HG03565 (cell line): Measurements from ENCODE around the gene TNIP1.

Experiments
- ATAC-seq: cut with Tn5 transposase; IDR thresholded peaks from one replicate; pipeline ENCODE4 v1.9.1; 2021; ENCODE audit warnings: mild to moderate bottlenecking, moderate library complexity; ENCODE audit not compliant: unreplicated experiment

Gene TNIP1

DNA sequence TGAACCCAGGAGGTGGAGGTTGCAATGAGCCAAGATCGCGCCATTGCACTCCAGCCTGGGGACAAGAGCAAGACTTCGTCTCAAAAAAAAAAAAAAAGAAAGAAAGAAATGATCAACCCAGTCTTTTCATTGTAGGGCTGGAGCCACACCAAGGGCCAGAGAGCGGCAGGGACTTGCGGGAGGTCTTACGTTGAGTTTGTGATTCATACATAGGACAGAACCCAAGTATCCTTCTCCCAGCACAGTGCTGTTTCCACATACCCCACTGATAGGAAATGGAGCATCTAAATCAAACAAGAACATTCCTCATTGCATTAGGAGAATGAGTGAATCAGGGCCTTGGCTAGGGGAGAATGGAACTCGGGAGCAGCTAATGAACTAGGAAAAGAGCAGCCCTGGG lies 3.5 kb upstream of the TNIP1 start:
- ATAC-seq, result no peak

DNA sequence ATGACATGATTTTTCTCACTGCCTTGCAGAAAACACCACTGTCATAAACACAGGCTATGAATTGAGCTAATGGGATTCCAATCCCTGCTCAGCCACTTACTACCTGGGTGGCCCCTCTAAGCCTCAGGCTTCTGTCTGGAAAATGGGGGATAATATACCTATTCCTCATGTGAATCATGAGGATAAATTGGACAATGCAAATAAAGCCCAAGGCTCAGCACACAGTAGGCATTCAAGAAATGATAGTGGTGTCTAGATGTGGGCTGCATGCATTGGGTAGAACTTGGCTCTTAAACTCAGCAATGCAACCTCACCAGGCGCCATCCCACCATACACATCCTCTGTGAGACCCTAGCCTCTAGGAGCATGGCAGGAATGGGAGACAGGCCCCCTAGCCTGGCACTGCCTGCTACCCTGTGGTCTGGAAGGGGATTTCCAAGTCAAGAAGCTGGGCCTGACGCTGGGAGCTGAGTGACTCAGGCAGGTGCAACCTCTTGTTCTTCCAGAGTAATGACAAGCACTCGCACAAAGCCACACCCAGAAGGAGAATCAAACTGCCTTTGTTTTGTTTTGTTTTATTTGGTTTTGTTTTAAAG lies 2.3 kb upstream of the TNIP1 start:
- no peak for ATAC-seq

DNA sequence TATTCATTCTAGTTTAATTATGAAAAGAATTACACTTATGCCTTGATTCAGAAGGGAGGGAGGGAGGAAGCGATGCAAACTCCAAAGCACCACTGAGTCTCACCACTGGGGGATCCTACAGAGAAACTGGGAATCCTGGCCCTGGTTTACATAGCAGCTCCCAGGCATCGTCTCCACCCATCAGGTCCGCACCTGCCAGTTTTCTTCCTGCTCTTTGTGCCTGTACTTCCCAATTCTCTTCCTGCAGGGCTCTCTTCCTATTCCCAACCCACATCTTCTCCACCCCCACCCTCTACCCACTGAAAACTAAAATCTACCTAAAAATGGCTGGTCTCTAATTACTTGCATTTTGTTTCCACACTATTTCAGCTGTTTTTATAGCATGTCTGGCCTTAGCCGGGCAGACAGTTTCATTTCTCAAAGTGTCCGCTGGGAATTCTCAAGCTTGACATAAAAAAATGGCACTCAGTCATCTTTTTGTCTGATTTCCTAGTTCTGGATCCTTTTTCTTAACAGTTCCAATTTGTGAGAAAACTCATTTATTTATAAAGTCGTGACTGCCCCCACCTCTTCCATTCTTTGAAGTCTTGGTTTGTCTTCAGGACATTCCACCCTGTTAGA lies 1.6 kb upstream of the TNIP1 start:
- no peak for ATAC-seq

DNA sequence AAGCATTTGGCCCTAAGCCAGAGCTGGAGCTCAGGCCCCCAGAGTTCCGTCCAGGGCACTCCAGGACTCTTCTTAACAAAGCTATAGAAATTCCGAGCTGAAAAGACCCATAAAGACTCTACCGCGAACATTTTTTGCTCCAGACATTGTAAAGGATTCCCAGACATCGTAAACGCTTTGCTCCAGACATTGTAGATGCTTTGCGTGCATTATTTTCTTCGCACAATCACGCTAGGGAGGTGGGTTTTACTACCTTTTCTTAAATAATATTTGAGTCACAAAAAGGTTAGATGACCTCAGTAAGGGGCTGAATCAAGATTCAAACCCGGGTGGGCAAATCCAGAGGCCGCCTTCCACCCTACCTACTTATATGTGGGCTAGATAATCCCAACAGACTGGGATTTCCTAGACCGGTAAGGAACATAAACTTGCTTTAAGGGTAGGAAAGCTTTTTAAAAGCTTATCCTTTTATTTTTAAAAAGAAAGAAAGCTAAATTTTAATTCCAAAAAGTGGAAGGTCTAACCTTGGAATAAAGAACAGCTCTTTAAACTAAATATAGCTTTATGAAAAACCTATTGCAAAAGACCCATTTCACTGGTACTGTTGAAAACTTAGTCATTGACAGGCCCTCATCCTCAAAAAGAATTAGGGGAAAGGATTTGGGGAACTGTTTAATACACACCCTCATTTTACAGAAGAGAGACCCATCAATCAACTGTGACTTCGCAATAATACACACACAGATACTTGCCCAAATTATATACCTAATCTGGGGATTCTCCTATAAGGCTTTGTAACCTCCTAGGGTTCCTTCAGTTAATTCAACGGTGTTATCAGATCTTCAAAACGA lies 822 bp upstream of the TNIP1 start:
- no peak for ATAC-seq

DNA sequence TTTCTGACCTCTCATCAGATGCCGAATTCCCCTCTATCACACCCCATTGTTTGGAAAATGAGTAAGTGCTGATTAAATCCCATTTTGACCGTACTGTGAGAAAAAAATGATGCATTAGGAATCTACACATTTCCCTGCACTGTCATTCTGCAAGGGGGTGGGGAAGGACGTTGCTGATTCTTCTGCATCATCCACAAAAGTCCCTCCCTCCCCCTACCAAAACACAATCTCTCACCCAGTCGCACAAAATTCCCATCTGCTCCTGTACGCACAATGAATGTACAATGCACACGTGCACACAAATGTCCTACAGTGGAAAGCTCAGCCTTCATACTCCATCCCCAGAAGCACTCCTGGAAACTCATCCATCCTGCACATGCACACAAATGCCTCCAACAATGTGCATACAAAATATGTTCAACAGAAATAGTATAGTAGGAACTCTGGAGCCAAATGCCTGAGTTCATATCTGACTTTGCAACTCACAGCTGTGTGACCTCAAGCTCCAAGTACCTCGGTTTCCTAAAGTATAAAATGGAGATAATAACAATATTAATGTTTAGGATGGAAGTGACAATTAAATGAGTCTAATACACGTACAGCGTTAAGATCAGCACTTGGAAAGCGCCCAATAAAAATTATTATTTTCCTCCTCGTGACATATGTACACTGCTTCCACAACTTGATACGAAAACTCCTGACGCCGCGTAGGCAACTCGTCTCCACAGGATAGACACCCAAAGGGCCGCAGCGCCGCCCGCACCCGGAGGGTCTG lies 809 bp downstream of the TNIP1 start:
- no peak for ATAC-seq

DNA sequence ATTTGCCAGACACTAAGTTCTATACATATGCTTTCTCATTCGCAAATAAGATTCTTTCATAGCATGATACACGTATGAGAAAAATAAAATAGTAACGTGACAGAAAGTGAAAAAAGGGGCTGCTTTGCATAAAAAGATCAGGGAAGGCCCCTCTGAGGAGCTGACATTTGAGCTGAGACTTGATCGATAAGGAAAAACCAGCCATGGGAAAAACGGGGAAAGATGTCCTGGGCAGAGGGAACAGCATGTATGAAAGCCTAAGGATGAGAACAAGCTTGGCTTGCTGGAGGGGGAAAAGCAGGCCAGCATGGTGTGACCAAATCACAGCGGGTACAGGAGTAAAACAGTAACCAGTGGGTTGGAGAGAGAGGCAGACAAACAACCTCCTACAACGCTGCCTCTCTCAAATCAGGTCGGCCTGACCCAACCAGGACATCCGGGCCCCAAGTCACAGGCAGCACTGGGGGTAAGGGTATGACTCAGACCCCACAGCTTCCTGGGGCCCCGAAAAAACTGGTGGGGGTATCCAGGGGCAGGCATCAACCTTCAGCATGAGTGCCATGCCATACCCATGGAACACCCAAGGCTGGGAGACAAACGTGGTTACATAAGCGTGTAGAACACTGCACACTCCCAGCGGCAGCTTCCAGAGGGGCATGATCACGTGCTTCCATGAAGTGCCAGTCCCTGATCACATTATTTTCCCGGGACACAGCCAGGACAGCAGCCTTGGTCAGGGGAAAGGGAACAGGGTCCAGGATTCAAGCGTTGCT lies 2.2 kb downstream of the TNIP1 start:
- peak; percentile 31 for ATAC-seq

DNA sequence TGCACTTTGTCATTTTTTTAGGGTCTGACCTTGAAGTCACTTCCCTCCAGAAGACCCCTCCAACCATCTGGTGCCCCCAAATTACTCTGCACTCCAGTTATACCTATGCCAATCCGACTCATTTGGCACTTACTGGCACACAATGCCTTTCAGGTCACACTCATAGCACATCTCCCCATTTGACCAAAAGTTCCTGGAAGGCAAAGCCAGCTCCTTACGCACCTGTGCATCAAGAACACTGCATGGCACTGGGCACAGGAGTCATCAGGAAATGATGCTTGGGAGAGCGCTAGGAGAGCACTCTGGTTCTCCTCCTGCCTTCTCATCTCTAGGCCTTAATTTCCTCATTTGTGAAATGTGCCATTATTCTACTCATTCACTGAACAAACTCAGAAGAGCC lies 2.9 kb downstream of the TNIP1 start:
- no peak for ATAC-seq

DNA sequence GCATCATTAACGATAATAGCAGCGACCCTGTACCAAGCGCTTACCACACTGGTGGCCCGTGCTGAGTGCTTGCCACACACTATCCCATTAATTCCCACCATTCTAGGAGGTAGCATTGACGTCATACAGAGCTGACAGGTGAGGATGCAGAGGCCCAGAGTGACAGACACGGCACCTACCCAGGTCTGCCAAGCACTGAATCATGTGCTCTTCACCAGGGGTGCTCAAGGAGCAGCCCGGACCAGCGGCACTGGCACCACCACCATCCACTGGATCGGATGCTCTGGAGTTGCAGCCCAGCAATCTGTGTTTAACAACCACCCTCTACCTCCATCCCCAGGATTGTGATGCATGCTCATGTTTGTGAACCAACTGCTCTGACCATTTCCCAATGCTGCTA lies 3.4 kb downstream of the TNIP1 start:
- no peak for ATAC-seq

DNA sequence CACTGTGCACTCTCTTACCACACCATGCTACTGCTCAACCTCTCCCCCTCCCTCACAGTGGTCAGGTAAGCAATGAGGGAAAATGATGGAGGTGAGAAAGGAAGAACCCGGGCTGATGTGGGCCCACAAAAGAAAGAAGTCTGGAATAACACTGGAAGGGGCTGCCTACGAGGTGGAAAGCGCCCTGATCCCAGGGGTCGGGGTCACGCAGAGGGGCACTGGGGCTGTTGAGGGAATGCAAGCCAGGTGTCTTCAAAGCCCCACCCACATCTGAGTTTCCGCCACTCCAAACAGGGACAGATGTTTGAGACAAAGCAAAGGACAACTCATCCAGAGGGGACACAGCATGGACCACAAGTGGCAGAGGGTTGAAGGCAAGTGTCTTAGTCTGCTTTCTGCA lies 4.2 kb downstream of the TNIP1 start:
- no peak for ATAC-seq

DNA sequence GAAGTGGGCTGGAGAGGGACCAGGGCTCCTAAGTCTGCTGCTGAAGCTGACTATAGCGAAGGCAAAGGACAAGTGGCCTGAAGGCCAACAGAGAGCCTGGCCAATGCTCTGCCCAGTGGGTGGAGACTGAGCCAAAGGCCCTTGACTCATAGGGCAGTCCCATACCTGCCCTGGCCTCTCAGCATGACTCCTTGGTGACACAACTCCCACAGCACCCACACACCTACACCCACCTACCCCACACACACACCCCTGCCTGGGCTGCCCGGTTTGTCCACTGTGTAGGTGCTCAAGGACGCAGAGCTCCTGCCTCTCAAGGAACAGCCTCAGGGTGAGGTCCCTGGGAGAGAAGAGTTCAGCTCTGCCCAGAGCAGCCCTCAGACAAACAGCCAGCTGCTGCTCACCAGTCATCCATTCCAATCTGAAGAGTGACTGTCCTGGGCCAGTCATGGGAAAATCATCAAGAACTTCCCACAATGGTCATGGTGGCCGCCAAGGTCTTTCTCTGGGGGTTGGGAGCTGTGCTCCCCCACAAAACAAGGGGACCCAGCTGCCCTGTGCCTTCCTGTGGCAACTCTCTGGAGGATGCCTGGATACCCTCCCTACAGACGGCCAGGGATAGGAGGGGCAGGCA lies 5.0 kb downstream of the TNIP1 start:
- ATAC-seq, result no peak

DNA sequence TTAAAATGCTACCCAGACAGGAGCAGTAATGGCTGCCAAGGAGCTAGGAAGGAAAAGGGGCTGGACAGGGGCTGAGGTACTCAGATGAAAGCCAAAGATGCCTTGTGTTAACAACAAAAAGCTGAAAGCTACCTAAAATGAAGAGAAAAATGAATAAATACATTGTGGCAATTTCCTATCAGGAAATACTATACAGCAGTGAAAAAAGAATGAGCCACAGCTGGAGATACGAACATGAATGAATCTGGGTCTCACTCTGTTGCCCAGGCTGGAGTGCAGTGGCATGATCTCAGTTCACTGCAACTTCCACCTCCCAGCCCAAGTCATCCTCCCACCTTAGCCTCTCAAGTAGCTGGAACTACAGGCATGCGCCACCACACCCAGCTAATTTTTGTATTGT lies 6.3 kb downstream of the TNIP1 start:
- ATAC-seq, result no peak

DNA sequence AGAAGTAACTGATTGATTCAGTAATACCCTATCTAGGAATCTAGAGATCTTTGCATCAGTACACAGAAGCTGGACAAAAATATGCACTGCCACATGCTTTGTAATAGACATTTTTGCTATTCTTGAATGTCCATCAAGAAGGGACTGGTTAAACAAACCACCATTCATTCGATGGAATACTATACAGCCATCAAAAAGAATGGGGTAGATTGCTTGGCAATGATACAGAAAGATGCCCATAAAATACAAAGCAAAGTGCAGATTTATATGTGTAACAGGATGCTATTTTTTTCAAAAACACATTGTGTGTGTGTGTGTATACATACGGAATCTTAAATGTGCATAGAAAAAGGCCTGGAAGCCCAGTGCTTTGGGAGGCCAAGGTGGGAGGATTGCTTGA lies 7.6 kb downstream of the TNIP1 start:
- no peak for ATAC-seq

DNA sequence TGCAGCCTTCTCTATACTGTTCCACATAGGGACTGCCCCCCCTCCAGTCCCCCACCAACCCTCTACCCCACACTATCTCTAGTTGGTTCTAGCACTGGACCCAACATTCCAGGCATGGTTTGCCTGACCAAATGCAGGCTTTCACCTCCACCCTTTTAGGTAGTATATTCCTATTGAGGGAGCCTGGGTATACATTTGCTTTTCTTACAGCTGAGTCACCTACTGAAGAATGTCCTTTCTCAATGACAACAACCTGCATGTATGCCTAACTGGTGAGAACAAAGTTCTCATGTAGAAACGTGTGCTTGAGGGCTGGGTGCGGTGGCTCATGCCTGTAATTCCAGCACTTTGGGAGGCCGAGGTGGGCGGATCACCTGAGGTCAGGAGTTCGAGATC lies 8.2 kb downstream of the TNIP1 start:
- no peak for ATAC-seq

DNA sequence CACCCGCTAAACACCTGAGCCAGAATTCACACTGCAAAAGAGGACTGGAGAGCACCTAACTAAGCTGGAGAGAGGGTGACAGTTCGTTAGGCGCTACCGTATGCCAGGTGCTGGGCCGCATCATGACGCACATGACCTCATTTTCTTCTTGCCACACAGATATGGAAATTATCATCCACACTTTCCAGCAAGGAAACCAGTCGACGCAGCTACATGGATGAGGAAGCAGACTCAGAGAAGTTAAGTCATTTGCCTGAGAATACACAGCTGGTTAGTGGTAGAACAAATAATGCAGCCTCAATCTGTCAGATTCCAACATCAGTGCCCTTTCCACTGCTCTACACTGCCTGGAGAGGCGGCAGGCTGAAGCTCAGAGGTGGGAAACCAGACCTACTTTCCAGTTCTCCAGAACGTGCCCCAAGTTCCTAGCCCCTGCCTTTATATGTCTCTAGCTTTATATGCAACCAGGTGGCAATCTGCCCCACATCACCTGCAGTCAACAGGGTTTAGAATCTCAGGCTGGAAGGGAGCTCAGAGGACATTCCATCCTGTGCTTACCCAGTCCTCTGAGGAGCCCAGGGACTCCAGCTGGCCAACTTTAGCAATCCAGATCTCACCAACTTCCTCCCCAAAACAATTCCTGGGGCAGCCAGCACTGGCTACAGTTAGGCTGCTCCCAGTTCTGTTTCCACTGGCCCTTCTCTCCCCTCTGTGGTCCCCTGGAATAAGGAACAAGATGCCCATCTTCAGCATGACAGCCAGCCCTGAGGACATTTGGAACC lies 8.8 kb downstream of the TNIP1 start:
- no peak for ATAC-seq

DNA sequence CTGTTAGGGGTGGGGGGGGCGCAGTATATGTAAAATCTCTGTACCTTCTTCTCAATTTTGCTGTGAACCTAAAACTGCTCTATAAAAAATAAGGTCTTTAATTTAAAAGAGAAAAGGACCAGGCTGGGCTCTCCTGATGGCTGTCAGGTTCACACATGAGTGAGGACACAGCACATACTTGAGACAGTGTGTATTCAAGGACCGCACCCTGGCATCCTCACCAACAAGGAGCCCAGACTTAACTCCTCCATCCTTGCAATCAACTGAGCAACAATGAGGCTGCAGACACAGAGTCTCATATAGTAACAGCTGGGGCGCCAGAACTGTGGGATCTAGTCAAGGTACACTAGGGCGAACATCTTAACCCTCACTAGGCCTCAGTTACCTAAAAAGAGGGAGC lies 9.8 kb downstream of the TNIP1 start:
- ATAC-seq, result no peak

DNA sequence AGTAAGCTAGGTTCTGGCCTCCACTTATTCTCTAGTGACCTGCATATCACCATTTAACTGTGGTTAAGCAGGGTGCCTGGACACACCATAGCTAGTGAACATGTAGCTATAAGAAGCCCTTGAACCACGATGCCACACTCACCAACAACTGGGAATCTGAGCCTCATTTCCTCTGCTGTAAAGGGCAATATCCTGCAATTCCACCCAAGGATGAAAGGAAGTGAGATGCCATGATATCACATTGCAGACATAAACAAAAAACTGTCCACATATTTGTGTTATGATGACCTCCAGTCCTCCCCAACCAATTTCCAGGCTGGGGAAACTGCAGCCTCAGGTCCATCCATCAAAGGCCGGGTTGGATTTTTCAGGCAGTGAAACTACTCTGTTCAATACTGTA lies 10.4 kb downstream of the TNIP1 start:
- no peak for ATAC-seq

DNA sequence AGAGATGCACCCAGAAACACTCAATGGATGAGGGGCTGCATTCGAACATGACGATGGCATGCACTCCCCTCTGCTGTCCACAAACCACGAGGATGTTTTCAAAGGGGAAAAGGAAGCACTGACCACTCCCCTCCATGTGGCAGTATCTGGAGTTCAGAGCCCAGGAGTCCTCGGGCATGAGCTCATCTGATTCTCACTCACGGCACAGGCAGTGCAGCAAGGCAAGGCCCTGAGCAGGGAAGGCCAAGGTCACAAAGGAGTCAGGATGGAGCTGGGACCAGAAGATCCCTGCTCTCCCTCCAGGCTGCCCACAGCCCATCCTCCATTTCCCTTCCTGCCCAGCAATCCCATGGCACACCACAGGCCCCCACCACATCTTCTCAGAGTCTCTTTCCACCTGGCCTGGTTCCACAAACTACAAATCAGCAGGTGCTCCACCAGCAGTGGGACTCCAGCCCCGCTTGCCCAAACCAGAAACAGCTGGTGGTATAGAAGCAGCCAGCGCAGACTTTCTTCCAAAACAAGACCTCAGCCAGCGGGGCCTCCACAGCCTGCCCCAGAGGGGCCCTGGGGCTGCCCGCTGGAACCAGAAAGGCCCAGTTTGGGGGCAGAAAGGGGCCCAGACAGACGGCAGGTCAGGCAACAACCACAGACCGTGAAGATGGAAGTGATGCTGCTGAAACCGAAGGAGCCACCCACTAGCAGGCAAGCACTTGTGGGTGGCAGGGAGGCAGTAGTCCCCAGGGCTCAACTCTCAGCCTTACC lies 12.2 kb downstream of the TNIP1 start:
- ATAC-seq, result peak; percentile 40

DNA sequence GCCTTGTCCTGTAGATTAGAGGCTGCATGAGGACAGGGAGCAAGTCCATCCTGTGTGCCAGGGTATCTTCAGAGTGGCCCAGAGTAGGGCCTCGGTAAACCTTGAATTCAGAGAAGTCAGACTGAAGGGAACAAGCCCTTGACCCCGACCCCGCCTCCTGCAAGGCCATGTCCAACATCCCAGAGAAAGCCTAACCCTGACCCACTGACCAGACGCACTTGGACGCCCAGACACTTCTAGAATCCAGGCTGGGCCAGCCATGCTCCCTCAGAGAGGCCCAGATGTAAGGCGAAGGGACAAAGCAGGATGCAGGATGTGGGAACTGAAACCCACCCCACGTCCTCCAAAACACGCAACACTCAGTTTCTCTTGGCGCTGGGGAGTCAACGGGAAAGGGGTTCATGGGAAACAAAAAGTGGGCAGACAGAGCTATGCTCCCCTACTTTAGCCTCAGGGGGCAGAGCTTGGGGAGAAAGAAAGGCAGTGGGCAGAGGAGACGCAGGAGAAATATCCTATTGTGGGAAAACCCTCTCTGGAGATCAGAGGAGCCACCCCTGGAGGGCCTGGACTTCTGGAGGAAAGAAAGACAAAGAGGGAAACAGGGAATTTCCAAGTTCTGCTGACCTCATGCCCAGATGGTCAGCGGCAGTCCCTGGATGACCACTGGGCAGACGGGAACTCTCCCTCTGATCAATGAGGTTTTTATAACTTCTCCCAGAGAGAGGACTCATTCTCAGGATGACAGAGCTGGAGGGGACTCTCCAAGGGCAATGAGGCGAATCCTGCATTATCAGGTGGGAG lies 13.0 kb downstream of the TNIP1 start:
- no peak for ATAC-seq
